DOHH2 (cell line): ENCODE data around the gene MLIP.

Experiments used
- H3F3A ChIP-seq: fragments of 200-600 bp; sonication (generic), shearing (Covaris generic); 2 replicates; pipeline ENCODE4 v1.6.0; 2016; ENCODE audit warnings: antibody characterized with exemption, mild to moderate bottlenecking; ENCODE audit not compliant: control insufficient read depth, insufficient read depth
- H3K27ac ChIP-seq: fragments of 200-600 bp; sonication (generic); 2 replicates; pipeline ENCODE4 v1.5.1; 2014; ENCODE audit warnings: low read depth, mild to moderate bottlenecking, low read length, moderate library complexity
- H3K27me3 ChIP-seq: fragments of 200-600 bp; sonication (generic); 2 replicates; pipeline ENCODE4 v1.6.1; 2014; ENCODE audit warnings: mild to moderate bottlenecking, low read length, mixed read lengths; ENCODE audit not compliant: control insufficient read depth
- H3K36me3 ChIP-seq: fragments of 200-600 bp; sonication (generic); 2 replicates; pipeline ENCODE4 v1.6.1; 2014; ENCODE audit warnings: mild to moderate bottlenecking, low read length, moderate library complexity, mixed read lengths; ENCODE audit not compliant: control insufficient read depth
- H3K4me1 ChIP-seq: fragments of 200-600 bp; sonication (generic); 2 replicates; pipeline ENCODE4 v1.6.1; 2014; ENCODE audit warnings: mild to moderate bottlenecking, low read length, mixed read lengths; ENCODE audit not compliant: control insufficient read depth
- H3K4me2 ChIP-seq: fragments of 200-600 bp; sonication (generic); 2 replicates; pipeline ENCODE4 v1.6.0; 2014; ENCODE audit warnings: mild to moderate bottlenecking, low read length, moderate library complexity
- H3K4me3 ChIP-seq: fragments of 200-600 bp; sonication (generic); 2 replicates; pipeline ENCODE4 v1.5.1; 2014; ENCODE audit warnings: mild to moderate bottlenecking, low read length, mixed read lengths
- H3K79me2 ChIP-seq: fragments of 200-600 bp; sonication (generic); 2 replicates; pipeline ENCODE4 v1.6.1; 2014; ENCODE audit warnings: mild to moderate bottlenecking, low read length, mixed read lengths; ENCODE audit not compliant: control insufficient read depth
- H3K9me2 ChIP-seq: fragments of 200-600 bp; sonication (generic); replicated peaks from 2 replicates; pipeline ENCODE4 v1.6.1; 2014; ENCODE audit warnings: mild to moderate bottlenecking, low read length, mixed read lengths; ENCODE audit not compliant: control insufficient read depth
- H3K9me3 ChIP-seq: fragments of 200-600 bp; sonication (generic); 2 replicates; pipeline ENCODE4 v1.6.1; 2014; ENCODE audit warnings: antibody characterized with exemption, low read length, mixed read lengths; ENCODE audit not compliant: control insufficient read depth, insufficient read depth
- H4K20me1 ChIP-seq: fragments of 200-600 bp; sonication (generic); 2 replicates; pipeline ENCODE4 v1.6.0; 2014; ENCODE audit warnings: low read depth, mild to moderate bottlenecking, antibody characterized with exemption, low read length, moderate library complexity; ENCODE audit not compliant: control insufficient read depth, insufficient read depth
- CTCF ChIP-seq: fragments of 200-600 bp; sonication (generic); IDR thresholded peaks from one replicate; pipeline ENCODE4 v1.5.1; 2014; ENCODE audit warnings: antibody characterized with exemption, mild to moderate bottlenecking, low read depth, low read length; ENCODE audit not compliant: poor library complexity, severe bottlenecking
- EZH2phosphoT487 ChIP-seq: fragments of 200-600 bp; sonication (generic); IDR thresholded peaks from 2 replicates; pipeline ENCODE4 v1.6.1; 2017; ENCODE audit warnings: borderline replicate concordance, mild to moderate bottlenecking, antibody characterized with exemption, low read length, moderate library complexity, mixed read lengths

MLIP gene

GRCh38 chr6:54070025-54070424, 41.2 kb upstream of the MLIP start:
- Histone ChIP-seq H3K27me3 (no peaks in the 10 kb centered on the region), H3K79me2 (no peaks in the 10 kb centered on the region), H3K4me2 (no peak overlapping the region), H3K27ac (no peak overlapping the region), H3K9me2 (no peaks in the 10 kb centered on the region), H3K4me1 (no peaks in the 10 kb centered on the region), H3K4me3 (no peak overlapping the region), H3F3A (no peaks in the 10 kb centered on the region), H3K9me3 (no peaks in the 10 kb centered on the region), H4K20me1 (no peaks in the 10 kb centered on the region), H3K36me3 (no peaks in the 10 kb centered on the region)
- TF ChIP-seq EZH2phosphoT487 (no peak), CTCF (no peak)

GRCh38 chr6:54071821-54072340, 39.4 kb upstream of the MLIP start:
- Histone ChIP-seq H3K9me2 (no peaks in the 10 kb centered on the region), H3K27me3 (no peaks in the 10 kb centered on the region), H3K9me3 (no peaks in the 10 kb centered on the region), H3F3A (no peaks in the 10 kb centered on the region), H3K4me2 (no peak overlapping the region), H3K79me2 (no peaks in the 10 kb centered on the region), H3K4me3 (no peak overlapping the region), H3K4me1 (no peaks in the 10 kb centered on the region), H4K20me1 (no peaks in the 10 kb centered on the region), H3K27ac (no peak overlapping the region), H3K36me3 (no peaks in the 10 kb centered on the region)
- TF ChIP-seq CTCF (no peak), EZH2phosphoT487 (no peak)

GRCh38 chr6:54072635-54073313, 38.5 kb upstream of the MLIP start:
- H3F3A ChIP-seq = no peaks in the 10 kb centered on the region
- H3K4me1 ChIP-seq = no peaks in the 10 kb centered on the region
- H3K79me2 ChIP-seq = no peaks in the 10 kb centered on the region

More at GRCh38 chr6:54072635-54073313, 38.5 kb upstream of the MLIP start:
- Histone ChIP-seq H3K36me3 (no peaks in the 10 kb centered on the region), H3K4me2 (no peak overlapping the region), H3K9me2 (no peaks in the 10 kb centered on the region), H3K27ac (no peak overlapping the region), H3K9me3 (no peaks in the 10 kb centered on the region), H4K20me1 (no peaks in the 10 kb centered on the region), H3K27me3 (no peaks in the 10 kb centered on the region), H3K4me3 (no peak overlapping the region)
- TF ChIP-seq CTCF (no peak), EZH2phosphoT487 (no peak)
